Neural progenitor cell (in vitro differentiated cells): Measurements from ENCODE around the gene TMEM37.

Experiments used
- CTCF ChIP-seq: fragments of 200-600 bp; sonication (generic); IDR thresholded peaks from 2 replicates; pipeline ENCODE4 v1.5.1; 2017; ENCODE audit warnings: antibody characterized with exemption, mild to moderate bottlenecking
- EZH2 ChIP-seq: fragments of 200-600 bp; sonication (generic); IDR thresholded peaks from 2 replicates; pipeline ENCODE4 v1.6.1; 2017; ENCODE audit warnings: antibody characterized with exemption, mild to moderate bottlenecking, moderate library complexity

- no peak for TF ChIP-seq CTCF
- no peak for TF ChIP-seq EZH2
Measured at GRCh38 chr2:119408221-119408619, 23.4 kb upstream of the TMEM37 start.
